Chondrocyte (in vitro differentiated cells): ENCODE data around the gene DDX18. TPM values are rescaled to one million over a fixed set of nuclear protein-coding genes. Genes with fewer than 3 reads are reported as not detected.
A peak's percentile ranks its signal among the peaks of the same experiment; 100 is the strongest.

ENCODE experiments used
- DNase-seq: peaks from one replicate; pipeline ENCODE4 v3.0.0; 2021; ENCODE audit warnings: mixed read lengths, low spot score
- H3K27ac Mint-ChIP-seq: one replicate; pipeline ENCODE4 v1.8.0; 2021; ENCODE audit warnings: mild to moderate bottlenecking, moderate library complexity, mixed read lengths; ENCODE audit not compliant: unreplicated experiment
- H3K27me3 Mint-ChIP-seq: 2 replicates; pipeline ENCODE4 v1.8.0; 2021; ENCODE audit warnings: low read depth, mixed read lengths
- H3K36me3 Mint-ChIP-seq: 2 replicates; pipeline ENCODE4 v1.8.0; 2021; ENCODE audit warnings: low read depth, mixed read lengths
- H3K4me1 Mint-ChIP-seq: 2 replicates; pipeline ENCODE4 v1.8.0; 2021; ENCODE audit warnings: low read depth, mild to moderate bottlenecking, mixed read lengths
- H3K4me3 Mint-ChIP-seq: one replicate; pipeline ENCODE4 v1.8.0; 2021; ENCODE audit warnings: mild to moderate bottlenecking, moderate library complexity, mixed read lengths; ENCODE audit not compliant: unreplicated experiment
- H3K9me3 Mint-ChIP-seq: 2 replicates; pipeline ENCODE4 v1.8.0; 2021; ENCODE audit warnings: low read depth, mixed read lengths
- CTCF ChIP-seq: fragments of 200-600 bp; sonication (generic); IDR thresholded peaks from 2 replicates; pipeline ENCODE4 v1.5.0; 2021; ENCODE audit warnings: antibody characterized with exemption, mild to moderate bottlenecking, moderate library complexity
- total RNA-seq: library from RNA; stranded (reverse); gene quantifications from 3 replicates; pipeline ENCODE4 v1.2.1, GENCODE V29; 2021

Gene DDX18
- total RNA-seq, 1 donor from 2014 or later, result 43.2 TPM

- H3K36me3 Mint-ChIP-seq, result peaks cover 13% of the 10 kb centered on the region
- H3K27ac Mint-ChIP-seq, result no peak overlapping the region
- peaks cover 7% of the 10 kb centered on the region for H3K4me1 Mint-ChIP-seq
- no peaks in the 10 kb centered on the region for H3K9me3 Mint-ChIP-seq
- DNase-seq, result no peak
- no peak overlapping the region for H3K4me3 Mint-ChIP-seq
- H3K27me3 Mint-ChIP-seq, result no peaks in the 10 kb centered on the region
- TF ChIP-seq CTCF, result no peak
Observed at GRCh38 chr2:117834992-117835391, 20.5 kb downstream of the DDX18 start.

DNA sequence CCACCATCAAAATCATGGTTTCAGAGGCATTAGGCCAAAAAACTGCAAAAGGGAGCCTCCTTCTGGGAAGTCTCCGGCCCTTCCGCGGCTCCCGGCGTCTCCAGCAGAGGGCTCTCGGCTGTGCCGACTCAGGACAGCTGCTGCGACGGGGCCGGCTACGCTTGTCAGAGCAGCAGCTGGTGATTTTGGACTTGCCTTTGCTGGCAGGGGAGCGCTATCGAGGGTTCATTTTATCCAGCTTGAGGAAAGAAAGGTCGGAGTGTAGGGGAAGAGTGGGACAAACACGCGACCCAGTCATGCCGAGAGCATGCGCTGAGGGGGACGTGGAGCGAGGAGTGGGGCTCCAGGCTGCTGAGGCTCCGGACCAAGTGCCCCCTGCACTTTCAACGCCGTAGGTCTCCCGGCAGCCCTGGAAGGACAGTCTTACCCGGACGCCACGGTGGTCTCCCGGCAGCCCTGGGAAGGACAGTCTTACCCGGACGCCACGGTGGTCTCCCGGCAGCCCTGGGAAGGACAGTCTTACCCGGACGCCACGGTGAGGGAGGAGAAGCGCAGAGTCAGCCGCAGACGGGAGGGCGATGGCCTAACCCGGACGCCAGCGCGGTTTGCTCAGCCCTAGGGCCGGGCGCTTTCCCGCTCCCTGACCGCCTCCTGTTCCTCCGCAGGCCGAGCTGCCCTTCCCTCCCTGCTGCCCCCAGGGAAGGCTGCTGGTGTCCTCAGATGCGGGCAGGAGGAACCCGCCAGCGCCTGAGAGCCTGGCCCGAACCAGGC, 21.7 kb downstream of the DDX18 start:
- TF ChIP-seq CTCF, result peak; percentile 87
- Mint-ChIP-seq H3K4me3 (peak overlapping the region; percentile 84), H3K36me3 (peaks cover 7% of the 10 kb centered on the region), H3K27me3 (no peaks in the 10 kb centered on the region), H3K4me1 (peaks cover 7% of the 10 kb centered on the region), H3K27ac (peak overlapping the region; percentile 67), H3K9me3 (no peaks in the 10 kb centered on the region)
- DNase-seq, result no peak

GRCh38 chr2:117845304-117845703, 30.8 kb downstream of the DDX18 start:
- no peak for TF ChIP-seq CTCF
- no peaks in the 10 kb centered on the region for H3K9me3 Mint-ChIP-seq
- H3K4me3 Mint-ChIP-seq, result no peak overlapping the region
- H3K4me1 Mint-ChIP-seq, result no peaks in the 10 kb centered on the region
- no peak overlapping the region for H3K27ac Mint-ChIP-seq
- no peak for DNase-seq
- no peaks in the 10 kb centered on the region for H3K36me3 Mint-ChIP-seq
- peaks cover 34% of the 10 kb centered on the region for H3K27me3 Mint-ChIP-seq

- H3K36me3 Mint-ChIP-seq, result no peaks in the 10 kb centered on the region
- no peaks in the 10 kb centered on the region for H3K9me3 Mint-ChIP-seq
- TF ChIP-seq CTCF, result no peak
- no peak overlapping the region for H3K4me3 Mint-ChIP-seq
- peaks cover 40% of the 10 kb centered on the region for H3K27me3 Mint-ChIP-seq
- no peak overlapping the region for H3K27ac Mint-ChIP-seq
- H3K4me1 Mint-ChIP-seq, result no peaks in the 10 kb centered on the region
- no peak for DNase-seq
Observed at GRCh38 chr2:117850015-117850414, 35.5 kb downstream of the DDX18 start.

- peaks cover 40% of the 10 kb centered on the region for H3K27me3 Mint-ChIP-seq
- no peak for TF ChIP-seq CTCF
- H3K27ac Mint-ChIP-seq, result no peak overlapping the region
- no peak for DNase-seq
- H3K4me3 Mint-ChIP-seq, result no peak overlapping the region
- no peaks in the 10 kb centered on the region for H3K9me3 Mint-ChIP-seq
- H3K4me1 Mint-ChIP-seq, result no peaks in the 10 kb centered on the region
- no peaks in the 10 kb centered on the region for H3K36me3 Mint-ChIP-seq
Observed at GRCh38 chr2:117850461-117850860, 36.0 kb downstream of the DDX18 start.
